GM19099 (cell line): ENCODE measurements around the gene TCF4.
A peak's percentile ranks its signal among the peaks of the same experiment; 100 is the strongest.

Source experiments
- POLR2A ChIP-seq: IDR thresholded peaks from 3 replicates; pipeline ENCODE4 v1.6.1; 2011; ENCODE audit warnings: low read depth; ENCODE audit not compliant: insufficient read length; ENCODE audit errors: extremely low read depth

TCF4 gene

GRCh38 chr18:55236150-55236931 lies 351.7 kb downstream of the TCF4 start:
- no peak for TF ChIP-seq POLR2A

GRCh38 chr18:55235094-55235461 lies 352.9 kb downstream of the TCF4 start:
- no peak for TF ChIP-seq POLR2A

DNA sequence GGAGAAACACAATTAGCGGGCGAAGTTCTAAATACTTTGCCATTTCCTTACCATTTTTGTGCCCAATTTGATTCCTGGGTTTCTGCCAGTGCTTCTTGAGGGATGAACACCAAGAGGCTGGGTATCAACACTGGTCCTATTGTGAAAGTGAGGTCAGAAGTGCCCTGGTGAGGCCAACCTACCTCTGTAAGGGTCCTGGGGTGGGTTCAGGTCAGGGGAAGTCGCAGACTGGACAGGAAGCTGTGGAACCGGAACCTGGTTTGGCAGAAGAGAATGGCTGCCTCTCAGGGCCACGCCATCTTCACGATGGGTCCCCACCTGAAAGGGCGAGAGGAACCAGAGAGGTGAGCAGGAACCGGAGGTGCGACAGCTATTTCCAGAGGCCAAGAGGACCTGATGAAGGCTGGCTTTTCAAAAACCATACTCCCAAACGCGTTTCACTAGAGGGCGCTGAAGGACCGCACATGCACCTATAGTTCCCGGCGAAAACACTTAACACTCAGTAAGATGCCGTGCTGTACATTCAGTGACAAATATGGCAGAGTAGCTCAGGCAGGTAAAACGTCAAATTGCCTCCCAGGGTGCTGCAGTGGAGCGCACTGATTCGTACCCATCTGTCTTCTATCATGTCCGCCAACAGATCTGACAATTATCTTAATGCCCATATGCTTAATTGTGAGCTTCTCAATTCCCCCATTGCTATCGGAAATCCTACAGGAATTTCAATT lies 353.5 kb downstream of the TCF4 start:
- no peak for TF ChIP-seq POLR2A

- no peak for TF ChIP-seq POLR2A
Observed at GRCh38 chr18:55233857-55234256, 354.1 kb downstream of the TCF4 start.

GRCh38 chr18:55232506-55232905 lies 355.5 kb downstream of the TCF4 start:
- TF ChIP-seq POLR2A, result no peak

DNA sequence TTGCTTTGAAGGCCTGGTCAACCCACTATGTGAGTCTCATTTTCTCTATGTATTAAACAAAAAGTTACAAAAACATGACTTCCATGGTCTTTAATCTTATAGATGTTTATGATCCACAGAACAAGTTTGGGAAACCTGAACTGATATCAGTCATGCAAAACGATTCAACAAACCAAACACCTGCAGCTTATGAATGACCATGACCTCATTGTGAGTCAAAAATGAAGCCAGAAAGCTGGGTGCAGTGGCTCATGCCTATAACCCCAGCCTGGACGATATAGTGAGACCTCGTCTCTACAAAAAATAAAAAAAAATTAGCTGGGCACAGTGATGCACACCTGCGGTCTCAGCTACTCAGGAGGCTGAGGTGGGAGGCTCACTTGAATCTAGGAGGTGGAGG lies 358.3 kb downstream of the TCF4 start:
- no peak for TF ChIP-seq POLR2A

GRCh38 chr18:55228707-55229106 lies 359.3 kb downstream of the TCF4 start:
- TF ChIP-seq POLR2A, result no peak

- no peak for TF ChIP-seq POLR2A
Observed at GRCh38 chr18:55228191-55228590, 359.8 kb downstream of the TCF4 start.

DNA sequence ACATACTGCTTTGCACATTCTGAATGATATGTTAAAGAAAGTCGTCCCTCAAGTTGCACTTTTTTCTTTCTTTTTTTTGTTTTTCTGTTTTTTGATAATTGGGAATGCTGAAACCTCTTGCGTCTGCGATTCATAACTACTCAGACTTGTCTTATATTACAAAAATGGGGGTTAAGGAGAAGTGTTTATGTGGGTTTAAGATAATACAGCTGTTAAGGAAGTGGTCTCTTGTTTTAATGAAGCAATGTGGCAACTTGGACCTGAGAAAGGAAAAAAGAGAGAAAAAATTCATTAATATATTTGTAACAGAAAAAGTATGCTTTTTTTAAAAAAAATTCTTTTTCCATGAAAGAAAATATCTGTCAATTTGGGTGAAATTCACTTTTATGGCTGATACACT lies 360.2 kb downstream of the TCF4 start:
- no peak for TF ChIP-seq POLR2A

- no peak for TF ChIP-seq POLR2A
Observed at GRCh38 chr18:55226044-55226443, 361.9 kb downstream of the TCF4 start.

- TF ChIP-seq POLR2A, result no peak
Observed at GRCh38 chr18:55224086-55224625, 363.8 kb downstream of the TCF4 start.

DNA sequence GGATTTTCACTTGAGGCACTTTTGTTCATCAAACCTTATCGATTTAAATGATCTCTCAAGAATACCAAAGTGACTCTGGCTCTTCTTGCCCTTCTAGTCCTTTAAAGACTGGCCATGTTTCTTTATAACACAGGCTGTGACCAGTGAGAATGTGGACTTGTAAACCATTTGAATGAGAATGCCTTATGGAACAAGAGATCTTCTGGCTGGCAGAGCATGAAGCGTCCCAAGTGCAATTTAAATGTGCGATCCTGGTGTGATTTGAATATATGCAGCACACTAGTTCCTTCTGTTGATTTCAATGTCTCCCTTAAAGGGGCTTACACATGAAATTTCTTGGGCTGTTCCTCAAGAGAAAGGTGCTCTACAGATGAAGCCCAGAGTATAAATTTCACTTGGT lies 366.4 kb downstream of the TCF4 start:
- TF ChIP-seq POLR2A, result peak; percentile 24

- TF ChIP-seq POLR2A, result no peak
Observed at GRCh38 chr18:55220523-55220922, 367.5 kb downstream of the TCF4 start.

GRCh38 chr18:55219823-55220222 lies 368.2 kb downstream of the TCF4 start:
- TF ChIP-seq POLR2A, result no peak

DNA sequence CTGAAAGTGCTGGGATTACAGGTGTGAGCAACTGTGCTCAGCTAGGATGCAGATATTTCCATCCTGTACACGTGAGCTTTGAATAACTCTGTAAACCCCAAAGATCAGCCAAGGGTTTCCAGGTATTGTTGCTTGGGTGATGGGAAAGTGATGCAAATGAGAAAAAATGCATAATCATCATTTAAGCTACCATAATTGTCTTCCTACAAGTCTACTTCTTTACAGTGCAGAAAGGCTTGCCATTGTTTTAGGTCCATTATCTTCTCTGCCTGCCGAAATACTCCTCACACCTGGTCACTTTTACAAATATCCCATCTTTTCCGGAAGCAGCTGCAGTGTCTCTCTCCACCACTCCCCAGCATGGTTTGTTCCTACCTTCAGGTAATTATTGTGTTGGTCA lies 368.9 kb downstream of the TCF4 start:
- TF ChIP-seq POLR2A, result no peak

GRCh38 chr18:55214969-55215368 lies 373.0 kb downstream of the TCF4 start:
- no peak for TF ChIP-seq POLR2A
